Activated CD8-positive, alpha-beta memory T cell treated with anti-CD3 and anti-CD28 coated beads for 24 hours (primary cell): ENCODE results near the gene SUOX.
A peak's percentile ranks its signal among the peaks of the same experiment; 100 is the strongest.
"Not testable (repeated sequence)": the region's sequence is repeated elsewhere in the genome, so short reads cannot be mapped to it uniquely, and the experiment has no call there.

ENCODE experiments used
- DNase-seq: peaks from one replicate; pipeline ENCODE4 v3.0.0-alpha.2; 2020

Gene SUOX

DNA sequence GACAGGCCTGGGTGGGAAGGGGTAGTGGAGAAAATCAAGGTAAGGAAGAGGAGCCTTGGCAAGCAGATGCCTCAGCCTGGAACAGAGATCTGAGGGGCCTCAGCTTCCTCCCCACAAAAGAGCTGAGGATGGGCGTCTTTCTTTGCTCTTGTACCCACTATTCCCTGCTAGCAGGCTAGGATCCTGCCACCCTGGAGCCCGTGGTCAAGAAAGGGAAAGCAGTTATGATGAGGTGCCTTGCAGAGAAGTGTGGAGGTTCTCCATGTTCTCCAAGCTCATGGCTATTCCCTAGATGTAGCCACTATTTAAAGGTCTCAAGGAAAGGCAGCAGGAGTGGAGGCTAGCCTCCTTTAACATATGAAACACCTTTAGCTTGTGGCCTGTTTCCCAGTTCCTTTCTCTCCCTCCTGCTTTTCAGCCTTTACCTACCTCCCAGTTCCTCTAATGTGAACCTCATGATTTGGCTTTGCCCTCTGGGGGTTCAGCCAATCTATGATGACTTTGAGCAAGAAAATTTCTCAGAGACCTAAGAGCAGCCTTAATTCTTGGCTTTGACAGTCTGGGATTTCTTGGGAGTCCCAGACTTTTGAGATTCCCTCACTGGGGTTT lies 24.9 kb downstream of the SUOX start:
- DNase-seq: no peak

DNA sequence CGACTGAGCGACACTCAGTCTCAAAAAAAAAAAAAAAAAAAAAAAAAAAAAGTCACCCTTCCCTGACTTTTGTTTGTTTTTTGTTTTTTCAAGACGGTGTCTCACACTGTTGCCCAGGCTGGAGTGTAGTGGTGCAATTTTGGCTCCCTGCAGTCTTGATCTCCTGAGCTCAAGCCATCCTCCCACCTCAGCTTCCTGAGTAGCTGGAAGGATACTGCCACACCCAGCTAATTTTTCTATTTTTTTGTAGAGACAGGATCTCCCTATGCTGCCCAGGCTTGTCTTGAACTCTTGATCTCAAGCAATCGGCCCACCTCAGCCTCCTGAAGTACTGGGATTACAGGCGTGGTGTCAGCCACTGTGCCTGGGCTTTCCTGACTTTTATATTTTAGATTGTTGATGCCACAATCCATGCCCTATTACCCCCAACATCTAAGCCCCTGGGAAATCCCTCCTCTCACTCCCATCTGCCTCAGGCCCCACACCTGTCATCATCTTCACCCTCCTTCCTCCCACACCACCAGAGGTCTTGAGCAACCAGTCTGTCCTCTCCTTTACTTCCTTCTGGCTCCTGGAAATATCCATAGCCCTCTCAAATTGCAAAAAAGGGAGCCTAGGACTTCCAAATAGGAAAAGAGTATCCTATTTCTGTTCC lies 31.6 kb downstream of the SUOX start:
- DNase-seq: no peak

DNA sequence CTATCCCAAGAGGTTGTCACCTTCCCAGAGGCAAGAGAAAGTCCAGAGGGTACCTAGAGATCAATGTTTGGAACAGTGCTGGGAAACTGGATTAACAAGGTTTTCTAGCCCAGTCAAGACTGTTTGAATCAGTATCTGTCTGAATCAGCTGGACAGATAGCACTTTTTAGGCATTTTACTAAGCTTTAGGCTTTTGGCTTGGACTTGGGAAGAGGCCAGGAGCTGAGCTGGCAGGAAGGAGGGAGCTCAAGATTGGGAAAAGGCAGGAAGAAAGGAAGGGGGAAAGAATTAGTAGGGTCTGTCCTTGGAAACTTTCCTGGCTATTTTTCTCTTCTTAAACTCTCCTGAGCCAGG lies 32.1 kb downstream of the SUOX start:
- no peak for DNase-seq

DNA sequence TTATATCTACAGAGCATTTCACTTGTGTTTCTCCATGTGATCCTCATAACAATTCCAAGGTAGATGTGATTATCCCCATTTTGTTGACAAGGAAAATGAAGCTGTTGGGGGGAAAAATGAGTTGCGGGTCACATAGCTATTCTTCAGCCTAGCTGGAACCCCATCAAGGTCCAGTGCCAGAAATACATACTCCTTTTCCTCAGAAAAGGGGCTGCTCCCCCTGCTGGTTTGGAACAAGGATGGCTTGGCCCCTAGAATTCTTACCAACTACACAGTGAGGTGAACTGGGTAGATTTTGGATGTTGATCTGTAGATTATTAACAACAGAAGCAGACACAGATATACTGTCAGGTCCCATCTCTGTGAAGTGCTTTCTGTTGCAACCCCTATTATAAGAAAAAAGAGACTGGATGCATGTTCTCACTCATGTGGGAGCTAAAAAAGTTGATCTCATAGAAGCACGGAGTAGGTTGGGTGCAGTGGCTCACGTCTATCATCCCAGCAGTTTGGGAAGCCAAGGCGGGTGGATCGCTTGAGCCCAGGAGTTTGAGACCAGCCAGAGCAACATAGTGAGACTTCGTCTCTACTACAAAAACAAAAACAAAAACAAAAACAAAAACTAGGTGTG lies 32.7 kb downstream of the SUOX start:
- no peak for DNase-seq

DNA sequence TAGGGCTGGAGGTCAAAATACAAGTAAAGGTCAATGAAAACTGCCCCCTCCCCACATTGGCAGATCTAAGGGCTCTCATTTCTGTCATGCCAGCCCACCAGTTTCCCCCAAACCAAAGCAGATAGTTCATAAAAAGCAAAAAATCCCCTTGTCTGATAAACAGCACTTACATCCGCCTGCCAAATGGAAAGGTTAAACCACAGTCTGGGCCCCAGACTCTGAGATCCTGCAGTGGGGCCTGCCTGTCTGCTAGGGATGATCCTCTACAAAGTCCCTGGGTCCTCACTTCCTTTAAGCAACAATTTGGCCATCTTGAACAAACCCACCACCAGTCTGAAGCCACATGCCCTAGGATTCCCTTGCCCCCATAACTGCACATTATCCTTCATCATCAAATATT lies 34.9 kb downstream of the SUOX start:
- peak; percentile 68 for DNase-seq

DNA sequence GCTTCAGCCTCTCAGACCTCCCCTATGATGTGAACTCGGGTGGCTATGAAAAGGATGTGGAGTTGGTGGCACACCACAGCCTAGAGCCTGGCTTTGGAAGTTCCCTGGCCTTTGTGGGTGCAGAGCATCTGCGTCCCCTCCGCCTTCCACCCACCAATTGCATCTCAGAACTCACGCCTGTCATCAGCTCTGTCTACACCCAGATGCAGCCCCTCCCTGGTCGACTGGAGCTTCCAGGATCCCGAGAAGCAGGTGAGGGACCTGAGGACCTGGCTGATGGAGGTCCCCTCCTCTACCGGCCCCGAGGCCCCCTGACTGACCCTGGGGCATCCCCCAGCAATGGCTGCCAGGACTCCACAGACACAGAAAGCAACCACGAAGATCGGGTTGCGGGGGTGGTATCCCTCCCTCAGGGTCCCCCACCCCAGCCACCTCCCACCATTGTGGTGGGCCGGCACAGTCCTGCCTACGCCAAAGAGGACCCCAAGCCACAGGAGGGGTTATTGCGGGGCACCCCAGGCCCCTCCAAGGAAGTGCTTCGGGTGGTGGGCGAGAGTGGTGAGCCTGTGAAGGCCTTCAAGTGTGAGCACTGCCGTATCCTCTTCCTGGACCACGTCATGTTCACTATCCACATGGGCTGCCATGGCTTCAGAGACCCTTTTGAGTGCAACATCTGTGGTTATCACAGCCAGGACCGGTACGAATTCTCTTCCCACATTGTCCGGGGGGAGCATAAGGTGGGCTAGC lies 37.7 kb downstream of the SUOX start:
- DNase-seq: peak; percentile 71

DNA sequence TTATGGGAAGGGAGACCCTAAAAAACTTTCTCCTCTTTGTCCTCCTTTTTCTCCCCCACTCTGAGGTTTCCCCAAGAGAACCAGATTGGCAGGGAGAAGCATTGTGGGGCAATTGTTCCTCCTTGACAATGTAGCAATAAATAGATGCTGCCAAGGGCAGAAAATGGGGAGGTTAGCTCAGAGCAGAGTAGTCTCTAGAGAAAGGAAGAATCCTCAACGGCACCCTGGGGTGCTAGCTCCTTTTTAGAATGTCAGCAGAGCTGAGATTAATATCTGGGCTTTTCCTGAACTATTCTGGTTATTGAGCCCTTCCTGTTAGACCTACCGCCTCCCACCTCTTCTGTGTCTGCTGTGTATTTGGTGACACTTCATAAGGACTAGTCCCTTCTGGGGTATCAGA lies 40.1 kb downstream of the SUOX start:
- DNase-seq: no peak

DNA sequence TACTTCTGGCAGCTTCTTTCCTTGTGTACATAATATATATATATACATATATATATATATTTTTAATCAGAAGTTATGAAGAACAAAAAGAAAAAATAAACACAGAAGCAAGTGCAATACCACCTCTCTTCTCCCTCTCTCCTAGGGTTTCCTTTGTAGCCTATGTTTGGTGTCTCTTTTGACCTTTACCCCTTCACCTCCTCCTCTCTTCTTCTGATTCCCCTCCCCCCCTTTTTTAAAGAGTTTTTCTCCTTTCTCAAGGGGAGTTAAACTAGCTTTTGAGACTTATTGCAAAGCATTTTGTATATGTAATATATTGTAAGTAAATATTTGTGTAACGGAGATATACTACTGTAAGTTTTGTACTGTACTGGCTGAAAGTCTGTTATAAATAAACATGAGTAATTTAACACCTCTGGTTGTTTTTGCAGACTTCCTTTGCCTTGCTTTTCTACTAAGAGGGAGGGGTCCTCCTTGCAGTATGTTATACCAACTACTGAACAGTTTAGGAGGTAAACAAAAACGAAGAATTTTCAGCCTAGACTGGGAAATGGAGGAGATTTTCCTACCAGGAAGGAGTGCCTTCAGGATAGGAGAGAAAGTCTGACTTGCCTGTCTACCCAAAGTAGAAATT lies 41.1 kb downstream of the SUOX start:
- DNase-seq: no peak

DNA sequence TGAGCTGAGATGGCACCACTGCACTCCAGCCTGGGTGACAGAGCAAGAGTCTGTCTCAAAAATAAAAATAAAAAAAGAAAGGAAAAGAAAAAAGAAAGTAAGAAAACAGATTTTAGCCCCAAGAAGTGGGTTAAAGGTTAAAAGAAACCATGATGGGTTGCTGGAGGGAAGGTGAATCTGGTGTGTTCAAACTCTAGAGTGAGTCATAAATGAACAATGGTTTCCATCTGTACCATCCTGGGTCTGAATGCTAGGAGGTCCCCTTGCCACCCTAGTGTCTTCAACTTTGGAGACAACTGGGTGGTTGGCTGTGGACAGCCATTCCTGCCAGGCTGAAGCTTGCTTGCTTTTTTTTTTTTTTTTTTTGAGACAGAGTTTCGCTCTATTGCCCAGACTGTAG lies 43.1 kb downstream of the SUOX start:
- DNase-seq: no peak

DNA sequence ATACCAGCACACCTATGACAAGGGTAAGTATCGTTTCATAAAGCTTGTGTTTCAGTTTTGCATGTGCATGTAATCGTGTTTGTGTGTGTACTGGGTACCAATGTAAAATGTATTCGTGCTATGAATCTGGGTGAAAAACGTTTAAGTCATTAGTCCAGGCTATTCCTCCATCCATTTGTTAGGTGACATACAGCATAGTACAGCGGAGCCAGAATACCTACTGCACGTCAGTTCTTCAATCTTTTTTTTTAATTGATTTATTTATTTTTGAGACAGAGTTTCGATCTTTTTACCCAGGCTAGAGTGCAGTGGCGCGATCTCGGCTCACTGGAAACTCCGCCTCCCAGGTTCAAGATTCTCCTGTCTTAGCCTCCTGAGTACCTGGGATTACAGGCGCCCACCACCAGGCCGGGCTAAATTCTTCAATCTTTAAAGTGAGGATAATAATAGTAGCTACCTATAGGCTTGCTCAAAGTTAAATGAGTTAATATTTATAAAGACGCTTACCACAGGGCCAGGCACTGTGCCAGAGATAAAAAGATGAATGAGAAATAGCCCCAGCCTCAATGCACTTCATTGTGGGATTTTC lies 44.0 kb downstream of the SUOX start:
- DNase-seq: no peak

DNA sequence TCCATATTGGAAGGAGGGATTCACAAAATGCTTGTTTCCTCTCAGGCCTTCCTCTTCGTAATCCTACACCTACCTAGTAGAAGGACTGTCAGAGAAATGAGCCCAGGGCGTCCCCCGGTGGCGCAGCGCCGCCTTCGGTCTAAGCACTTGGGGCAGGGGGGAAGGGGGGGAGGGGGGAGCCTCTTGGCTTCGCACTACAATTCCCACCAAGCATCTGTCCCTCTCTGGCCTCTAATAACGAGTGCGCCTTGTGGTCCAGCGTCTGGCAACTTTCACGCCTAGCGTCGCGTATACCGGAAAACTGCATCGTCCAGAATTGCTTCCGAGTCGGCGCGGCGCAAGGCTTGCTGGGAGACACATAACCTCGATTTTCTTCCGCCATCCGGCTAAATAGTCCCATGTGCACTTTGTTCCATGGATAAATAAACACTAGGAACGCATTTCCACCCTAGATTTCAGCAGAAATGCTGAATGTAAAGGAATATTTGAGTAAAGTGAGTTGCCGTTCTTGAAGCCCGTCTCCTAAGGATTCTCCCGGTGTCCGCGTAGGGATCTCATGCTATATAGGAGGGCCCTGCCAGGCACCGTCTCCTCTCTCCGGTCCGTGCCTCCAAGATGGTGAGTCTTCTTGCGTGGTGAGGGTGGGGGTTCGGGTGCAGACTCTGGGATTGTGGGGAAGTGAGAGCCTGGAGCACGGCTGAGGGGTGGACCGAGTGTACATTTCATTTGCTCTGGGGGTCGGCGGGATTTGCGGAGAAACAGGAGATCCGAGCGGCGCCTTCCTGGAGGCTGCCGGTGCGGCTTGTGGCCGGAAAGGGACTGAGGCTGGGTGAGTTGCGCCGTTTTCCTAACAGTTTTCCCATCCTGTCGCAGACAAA lies 44.7 kb downstream of the SUOX start, which contains the start of gene RPS26:
Gene RPS26 (plus strand): TSS at position 367 of the 878 bp plus-strand sequence. CDS start 249 bp downstream, at position 616.
- peak; percentile 94 for DNase-seq

DNA sequence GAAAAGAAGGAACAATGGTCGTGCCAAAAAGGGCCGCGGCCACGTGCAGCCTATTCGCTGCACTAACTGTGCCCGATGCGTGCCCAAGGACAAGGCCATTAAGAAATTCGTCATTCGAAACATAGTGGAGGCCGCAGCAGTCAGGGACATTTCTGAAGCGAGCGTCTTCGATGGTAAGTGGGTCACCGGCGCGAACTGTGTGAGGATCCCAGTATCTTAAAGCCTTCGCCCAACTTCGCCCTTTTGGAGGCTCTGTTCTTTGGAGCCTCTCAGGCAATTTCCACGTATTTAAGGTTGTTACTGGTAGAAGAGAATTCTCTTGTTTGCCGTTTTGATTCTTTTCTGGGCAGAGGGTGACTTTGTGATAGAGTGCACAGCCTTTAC lies 45.3 kb downstream of the SUOX start:
- DNase-seq: not testable (repeated sequence)

DNA sequence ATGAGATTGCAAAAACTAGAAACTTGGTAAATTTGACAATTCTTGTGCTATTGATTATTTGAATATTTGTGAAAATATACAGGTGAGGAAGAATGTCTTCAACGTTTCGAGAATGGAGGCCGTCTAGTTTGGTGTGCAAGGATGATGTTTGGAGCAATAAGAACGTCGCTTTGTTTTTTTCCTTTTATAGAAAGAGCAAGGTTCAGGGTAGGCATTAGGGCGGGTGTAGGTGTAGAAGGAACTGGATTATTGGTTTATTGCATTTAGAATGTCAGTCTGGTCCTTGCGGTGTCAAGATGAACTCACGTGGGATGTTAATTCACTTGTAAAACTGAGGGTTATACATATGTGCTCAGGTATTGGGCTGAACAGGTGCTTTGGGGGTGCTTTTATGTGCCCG lies 45.8 kb downstream of the SUOX start:
- DNase-seq: no peak

DNA sequence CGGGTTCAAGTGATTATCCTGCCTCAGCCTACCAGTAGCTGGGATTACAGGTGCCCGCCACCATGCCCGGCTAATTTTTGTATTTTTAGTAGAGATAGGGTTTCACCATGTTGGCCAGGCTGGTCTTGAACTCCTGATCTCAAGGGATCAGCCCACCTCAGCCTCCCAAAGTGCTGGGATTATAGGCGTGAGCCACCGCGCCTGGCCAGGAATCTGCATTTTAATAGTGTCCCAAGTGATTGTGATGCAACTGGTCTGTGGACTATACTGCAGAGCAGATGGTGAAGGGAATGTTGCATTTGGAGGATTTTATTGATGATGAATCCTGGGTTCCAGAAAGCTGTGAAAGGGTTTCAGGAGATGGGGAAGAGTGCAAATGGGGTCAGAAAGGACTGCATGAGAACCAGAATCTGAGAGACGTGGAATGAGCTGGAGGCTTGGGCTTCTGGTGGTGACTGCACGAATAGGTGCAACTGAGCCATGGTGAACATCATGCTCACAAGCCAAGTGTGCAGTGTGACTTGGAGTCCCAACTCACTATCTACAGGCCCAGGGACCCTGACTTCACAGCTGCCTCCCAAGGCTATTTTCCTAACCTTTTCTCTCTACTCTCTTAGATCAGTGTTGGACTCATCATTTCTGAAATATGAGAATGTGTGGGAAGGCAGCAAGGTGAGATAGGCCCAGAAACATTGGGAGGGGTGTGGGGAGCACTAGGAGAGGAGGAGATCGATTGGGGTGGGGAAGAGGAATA lies 49.1 kb downstream of the SUOX start:
- peak; percentile 65 for DNase-seq

DNA sequence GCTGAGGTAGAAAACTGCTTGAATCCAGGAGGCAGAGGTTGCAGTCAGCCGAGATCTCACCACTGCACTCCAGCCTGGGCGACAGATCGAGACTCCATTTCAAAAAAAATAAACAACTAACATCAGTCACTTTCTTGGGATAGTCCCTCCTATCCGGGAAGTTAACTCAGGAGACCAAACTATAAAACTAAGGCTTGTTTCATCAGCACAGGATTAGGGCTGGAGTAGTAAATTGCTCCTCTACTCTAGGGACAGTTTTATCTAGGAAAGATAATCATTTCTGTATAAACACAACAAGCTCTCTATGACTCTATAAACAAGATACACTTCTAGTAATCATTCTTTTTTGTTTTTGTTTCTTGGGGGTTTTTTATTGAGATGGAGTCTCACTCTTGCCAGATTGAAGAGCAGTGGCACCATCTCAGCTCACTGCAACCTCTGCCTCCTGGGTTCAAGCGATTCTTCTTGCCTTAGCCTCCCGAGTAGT lies 56.4 kb downstream of the SUOX start:
- DNase-seq: no peak
